LNCAP (cell line): ENCODE measurements around the gene CUEDC1.

Experiments
- TF ChIP-seq, protein P1 (sequence below): fragments of 450-650 bp; IDR thresholded peaks from 2 replicates; pipeline ENCODE4 v1.5.1; 2017; ENCODE audit warnings: mild to moderate bottlenecking

Gene CUEDC1

DNA sequence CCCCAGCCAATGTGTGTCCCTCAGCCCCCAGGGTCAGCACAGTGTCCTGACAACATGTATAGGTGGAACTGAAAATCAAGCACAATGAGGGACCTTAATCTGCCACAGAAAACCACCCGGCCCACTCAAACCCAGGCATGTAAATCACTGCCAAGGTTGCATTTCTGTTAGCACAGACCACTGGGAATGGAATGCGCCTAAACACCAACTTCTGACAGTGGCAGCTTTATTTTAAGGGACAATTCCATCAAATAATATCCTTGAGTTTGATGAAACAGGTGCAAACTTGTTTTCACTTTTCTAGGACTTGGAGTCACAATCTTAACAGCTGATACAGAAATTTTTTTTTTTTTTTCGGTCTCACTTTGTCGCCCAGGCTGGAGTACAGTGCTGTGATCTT lies 68.1 kb downstream of the CUEDC1 start:
- TF ChIP-seq, protein P1, sequence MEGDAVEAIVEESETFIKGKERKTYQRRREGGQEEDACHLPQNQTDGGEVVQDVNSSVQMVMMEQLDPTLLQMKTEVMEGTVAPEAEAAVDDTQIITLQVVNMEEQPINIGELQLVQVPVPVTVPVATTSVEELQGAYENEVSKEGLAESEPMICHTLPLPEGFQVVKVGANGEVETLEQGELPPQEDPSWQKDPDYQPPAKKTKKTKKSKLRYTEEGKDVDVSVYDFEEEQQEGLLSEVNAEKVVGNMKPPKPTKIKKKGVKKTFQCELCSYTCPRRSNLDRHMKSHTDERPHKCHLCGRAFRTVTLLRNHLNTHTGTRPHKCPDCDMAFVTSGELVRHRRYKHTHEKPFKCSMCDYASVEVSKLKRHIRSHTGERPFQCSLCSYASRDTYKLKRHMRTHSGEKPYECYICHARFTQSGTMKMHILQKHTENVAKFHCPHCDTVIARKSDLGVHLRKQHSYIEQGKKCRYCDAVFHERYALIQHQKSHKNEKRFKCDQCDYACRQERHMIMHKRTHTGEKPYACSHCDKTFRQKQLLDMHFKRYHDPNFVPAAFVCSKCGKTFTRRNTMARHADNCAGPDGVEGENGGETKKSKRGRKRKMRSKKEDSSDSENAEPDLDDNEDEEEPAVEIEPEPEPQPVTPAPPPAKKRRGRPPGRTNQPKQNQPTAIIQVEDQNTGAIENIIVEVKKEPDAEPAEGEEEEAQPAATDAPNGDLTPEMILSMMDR = no peak

DNA sequence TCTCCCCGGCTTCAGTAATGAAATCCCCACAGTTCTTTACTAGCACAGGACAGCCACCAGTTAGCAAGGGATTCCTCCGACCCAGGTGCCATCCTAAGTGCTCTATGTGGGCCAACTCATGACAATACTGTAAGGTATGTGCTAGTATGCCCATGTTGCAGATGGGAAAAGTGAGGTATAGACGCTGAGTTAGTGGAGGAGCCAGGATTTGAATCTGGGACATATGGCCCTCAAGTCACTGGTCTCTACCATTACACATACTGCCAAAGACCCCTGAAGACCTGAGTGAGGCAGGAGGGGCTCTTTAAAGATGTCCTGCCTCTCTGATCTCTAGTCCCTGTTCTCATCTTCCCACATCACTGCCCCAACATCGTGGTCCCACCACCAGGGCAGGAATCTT lies 69.2 kb downstream of the CUEDC1 start:
- TF ChIP-seq, protein P1 = no peak

DNA sequence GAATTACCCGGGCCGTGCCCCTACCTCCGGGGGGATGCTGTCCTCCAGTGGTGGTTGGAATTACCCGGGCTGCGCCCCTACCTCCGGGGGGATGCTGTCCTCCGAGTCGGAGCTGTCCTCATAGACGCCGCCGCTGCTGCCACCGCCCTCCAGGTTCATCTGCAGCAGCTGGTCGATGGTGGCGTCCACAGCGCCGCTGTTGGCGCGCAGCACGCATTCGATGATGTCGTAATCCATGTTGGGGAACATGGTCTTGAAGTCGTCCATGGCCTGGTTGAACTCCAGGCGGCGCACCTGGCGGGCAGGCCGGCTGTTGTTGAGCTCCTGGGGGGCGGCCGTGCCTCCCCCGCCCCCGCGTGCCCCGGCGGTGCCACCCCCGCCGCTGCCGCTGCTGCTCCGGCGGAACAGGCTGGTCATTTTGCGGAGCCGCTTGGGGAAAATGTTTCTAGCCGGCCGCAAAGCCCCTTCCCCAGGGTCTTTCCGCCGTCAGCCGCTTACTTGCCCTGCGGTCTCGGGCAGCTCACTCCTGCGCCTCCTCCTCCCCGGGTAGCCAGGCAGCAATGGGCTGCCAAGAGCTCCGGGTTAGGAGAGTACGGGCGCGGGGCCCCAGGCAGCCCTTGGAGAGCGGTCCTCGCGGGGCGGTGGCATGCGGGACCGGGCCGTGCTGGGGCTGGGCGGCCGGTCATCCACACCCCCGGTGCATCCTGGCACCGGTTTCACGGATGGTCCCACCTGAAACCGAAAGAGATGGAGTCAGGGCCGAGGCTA lies 69.9 kb downstream of the CUEDC1 start:
- TF ChIP-seq, protein P1 = no peak

DNA sequence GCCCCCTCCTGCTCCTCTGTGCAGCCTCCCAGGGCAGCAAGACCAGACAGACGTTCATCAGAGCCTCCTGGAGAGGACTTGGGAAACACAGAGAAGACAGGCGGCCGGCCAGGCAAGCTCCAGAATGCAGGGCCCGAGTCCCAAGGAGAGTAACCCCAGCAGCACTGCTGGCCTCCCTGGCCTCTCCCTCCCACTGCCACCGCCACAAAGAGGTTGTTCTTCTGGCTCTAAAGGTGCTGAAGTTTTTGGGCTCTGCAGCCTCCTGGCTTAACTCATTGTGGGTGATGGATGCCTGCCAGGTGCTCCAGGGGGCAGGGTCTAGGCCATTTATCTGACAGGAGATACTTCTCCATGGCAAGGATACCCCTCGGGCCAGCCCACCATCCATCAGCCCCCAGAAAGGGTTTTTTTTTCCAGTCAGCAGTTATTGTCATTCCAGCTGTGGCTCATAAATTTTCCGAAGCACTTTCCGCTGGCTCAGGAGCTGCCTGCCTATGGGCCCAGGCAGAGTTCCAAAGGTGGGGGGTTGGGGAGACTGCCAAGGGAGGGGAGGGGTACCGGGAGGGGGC lies 73.3 kb downstream of the CUEDC1 start:
- TF ChIP-seq, protein P1 = no peak

DNA sequence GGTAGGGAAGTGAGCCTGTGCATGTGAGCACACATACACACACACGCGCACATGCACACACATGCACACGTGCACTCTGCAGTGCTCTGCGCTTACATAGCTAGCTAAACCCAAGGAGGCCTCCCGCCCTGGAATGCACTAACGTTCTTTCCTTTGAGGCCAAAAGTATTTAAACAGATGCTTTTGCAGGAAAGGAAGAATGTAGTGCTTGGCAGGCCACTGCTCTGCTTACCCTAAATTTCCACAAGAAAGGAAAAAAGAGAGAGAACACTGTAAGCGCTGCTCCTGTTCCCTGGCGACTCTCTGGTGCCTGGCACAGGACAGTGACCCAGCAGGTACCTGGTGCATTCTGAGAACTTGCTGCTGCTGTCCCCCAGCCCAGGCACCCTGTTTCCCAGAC lies 74.1 kb downstream of the CUEDC1 start:
- TF ChIP-seq, protein P1 = no peak

DNA sequence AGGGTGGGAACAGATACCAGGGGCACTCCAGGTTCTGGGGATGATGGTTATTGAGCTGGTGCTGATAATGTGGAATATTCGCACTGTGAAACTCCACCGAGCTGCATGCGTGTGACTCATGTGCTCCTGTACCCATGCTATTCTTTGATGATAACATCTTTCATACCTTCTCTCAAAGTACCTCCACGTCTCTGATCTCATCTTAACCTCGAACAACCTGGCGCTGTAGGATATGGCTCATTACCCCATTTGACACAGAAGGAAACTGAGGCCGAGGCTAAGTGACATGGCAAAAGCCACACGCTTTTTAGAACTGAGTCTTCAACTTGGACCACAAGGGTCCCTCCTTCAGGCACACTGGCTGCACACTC lies 75.1 kb downstream of the CUEDC1 start:
- TF ChIP-seq, protein P1 = no peak

DNA sequence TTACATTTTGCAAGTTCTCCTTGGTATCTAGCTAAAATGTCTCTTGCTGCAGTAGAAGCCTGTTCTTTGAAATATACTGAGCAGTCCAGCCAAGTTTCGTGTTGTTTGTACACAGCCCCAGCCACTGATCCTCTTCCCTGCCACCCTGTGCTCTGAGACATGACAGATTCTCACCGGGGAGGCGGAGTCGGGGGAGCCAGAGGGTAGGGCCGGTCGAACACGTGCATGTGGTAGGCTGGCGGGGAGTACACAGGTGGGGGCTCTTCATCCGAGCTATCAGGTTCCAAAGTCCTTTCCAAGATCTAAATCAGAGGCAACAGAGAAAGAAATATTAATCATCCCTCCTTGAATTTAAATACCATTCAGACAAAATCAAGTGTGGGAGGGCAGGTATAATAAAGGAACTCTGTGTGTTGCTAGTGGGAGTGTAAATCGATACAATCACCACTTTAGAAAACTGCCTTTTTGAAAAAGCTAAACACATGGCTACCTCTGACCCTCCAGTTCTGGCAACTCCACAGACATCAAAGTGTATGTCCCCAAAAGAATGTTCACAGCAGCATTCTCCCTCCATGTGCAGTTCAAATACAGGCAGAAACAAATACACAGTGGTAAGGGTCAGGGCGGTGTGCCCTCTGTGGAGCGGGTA lies 75.7 kb downstream of the CUEDC1 start:
- TF ChIP-seq, protein P1 = no peak
